Activated CD4-positive, alpha-beta T cell treated with anti-CD3 and anti-CD28 coated beads, Interleukin-2, Interleukin-4, amounts not matched to agents 100 ng/mL and 50 ng/mL, durations not matched to agents 16 hours and 8 hours (primary cell): ENCODE results near the gene PDILT.

Experiments used
- DNase-seq: peaks from one replicate; pipeline ENCODE4 v3.0.0-alpha.2; 2020; ENCODE audit warnings: low spot score

Gene PDILT

GRCh38 chr16:20401475-20402016, 3.0 kb downstream of the PDILT start:
- DNase-seq, result no peak

GRCh38 chr16:20401066-20401465, 3.5 kb downstream of the PDILT start:
- DNase-seq, result no peak

- DNase-seq, result no peak
These were observed 5.4 kb downstream of the PDILT start for GRCh38 chr16:20399185-20399584.

- DNase-seq, result no peak
These were observed 5.9 kb downstream of the PDILT start for GRCh38 chr16:20398603-20399002.

GRCh38 chr16:20397468-20398074, 7.0 kb downstream of the PDILT start:
- DNase-seq, result no peak

GRCh38 chr16:20396846-20397467, 7.6 kb downstream of the PDILT start:
- no peak for DNase-seq

GRCh38 chr16:20395946-20396345, 8.6 kb downstream of the PDILT start:
- no peak for DNase-seq

- no peak for DNase-seq
These were observed 10.5 kb downstream of the PDILT start for GRCh38 chr16:20393801-20394577.

GRCh38 chr16:20391045-20391444, 13.5 kb downstream of the PDILT start:
- DNase-seq, result no peak

GRCh38 chr16:20388854-20389253, 15.7 kb downstream of the PDILT start:
- DNase-seq, result no peak

- DNase-seq, result no peak
These were observed 16.6 kb downstream of the PDILT start for GRCh38 chr16:20387978-20388377.

- peak; percentile 57 for DNase-seq
These were observed 18.4 kb downstream of the PDILT start for GRCh38 chr16:20385844-20386832.

- DNase-seq, result peak; percentile 68
These were observed 21.2 kb downstream of the PDILT start for GRCh38 chr16:20383106-20384029.

- DNase-seq, result no peak
These were observed 22.2 kb downstream of the PDILT start for GRCh38 chr16:20382202-20382948.

- DNase-seq, result no peak
These were observed 23.8 kb downstream of the PDILT start for GRCh38 chr16:20380782-20381181.

GRCh38 chr16:20377181-20377580, 27.4 kb downstream of the PDILT start:
- no peak for DNase-seq

- no peak for DNase-seq
These were observed 31.8 kb downstream of the PDILT start for GRCh38 chr16:20372701-20373100.

GRCh38 chr16:20369452-20370054, 35.0 kb downstream of the PDILT start:
- DNase-seq, result no peak

- DNase-seq, result no peak
These were observed 40.5 kb downstream of the PDILT start for GRCh38 chr16:20364051-20364450.

- no peak for DNase-seq
These were observed 41.3 kb downstream of the PDILT start for GRCh38 chr16:20363191-20363590.
